WTC11 (cell line): ENCODE measurements around the gene KCNIP4. TPM values are rescaled to one million over a fixed set of nuclear protein-coding genes. Genes with fewer than 3 reads are reported as not detected.

Source experiments
- ATAC-seq: fragments of 200-7000 bp; cut with Tn5 transposase; 2 replicates; pipeline ENCODE4 v1.10.0; 2021; ENCODE audit warnings: mild to moderate bottlenecking, moderate library complexity
- CTCF ChIA-PET: fragments of 300-600 bp; sonication (Branson Sonifier 250); formaldehyde crosslinking; loops from one replicate; lab custom pipeline; 2021; ENCODE audit warnings: antibody characterized with exemption; lab: Charles Lee
- POLR2A ChIA-PET: fragments of 350-600 bp; sonication (Branson Sonifier 250); formaldehyde crosslinking; loops from one replicate; lab custom pipeline; 2021; ENCODE audit warnings: antibody characterized with exemption; lab: Charles Lee
- DNase-seq: peaks from one replicate; pipeline ENCODE4 v3.0.0; 2021; ENCODE audit warnings: low spot score
- H3K27ac Mint-ChIP-seq: 2 replicates; pipeline ENCODE4 v1.8.0; 2021; ENCODE audit warnings: mixed read lengths
- H3K27me3 Mint-ChIP-seq: 2 replicates; pipeline ENCODE4 v1.8.0; 2021; ENCODE audit warnings: low read depth, mild to moderate bottlenecking, moderate library complexity, mixed read lengths
- H3K36me3 Mint-ChIP-seq: 2 replicates; pipeline ENCODE4 v1.8.0; 2021; ENCODE audit warnings: mixed read lengths
- H3K4me1 Mint-ChIP-seq: 2 replicates; pipeline ENCODE4 v1.8.0; 2022; ENCODE audit warnings: mixed read lengths
- H3K4me3 Mint-ChIP-seq: 2 replicates; pipeline ENCODE4 v1.8.0; 2021; ENCODE audit warnings: mild to moderate bottlenecking, moderate library complexity, mixed read lengths
- H3K9me3 Mint-ChIP-seq: 2 replicates; pipeline ENCODE4 v1.8.0; 2021; ENCODE audit warnings: mixed read lengths
- ATF6 ChIP-seq: sonication (generic); formaldehyde crosslinking; IDR thresholded peaks from 2 replicates; pipeline ENCODE4 v1.8.1; 2023; ENCODE audit warnings: mild to moderate bottlenecking, missing genetic modification reagents
- CDX4 ChIP-seq: fragments of 250-450 bp; sonication (Bioruptor Pico); IDR thresholded peaks from 2 replicates; pipeline ENCODE4 v1.9.0; 2021; ENCODE audit warnings: moderate library complexity, mild to moderate bottlenecking, inconsistent platforms, borderline replicate concordance
- EMX1 ChIP-seq: fragments of 250-450 bp; sonication (Bioruptor Pico); IDR thresholded peaks from 2 replicates; pipeline ENCODE4 v1.8.0; 2021; ENCODE audit warnings: mild to moderate bottlenecking
- FOXK1 ChIP-seq: sonication (generic); formaldehyde crosslinking; IDR thresholded peaks from 2 replicates; pipeline ENCODE4 v1.8.0; 2022; ENCODE audit warnings: mild to moderate bottlenecking, moderate library complexity, missing genetic modification reagents
- FOXP4 ChIP-seq: sonication (generic); formaldehyde crosslinking; IDR thresholded peaks from 2 replicates; pipeline ENCODE4 v1.8.0; 2022; ENCODE audit warnings: mild to moderate bottlenecking, missing genetic modification reagents
- HMGXB4 ChIP-seq: sonication (generic); formaldehyde crosslinking; IDR thresholded peaks from 2 replicates; pipeline ENCODE4 v1.8.1; 2023; ENCODE audit warnings: mild to moderate bottlenecking, moderate library complexity, missing genetic modification reagents
- IRF2 ChIP-seq: sonication (generic); formaldehyde crosslinking; IDR thresholded peaks from 2 replicates; pipeline ENCODE4 v1.8.0; 2022; ENCODE audit warnings: low read depth, missing genetic modification reagents, borderline replicate concordance
- KAT7 ChIP-seq: sonication (generic); formaldehyde crosslinking; IDR thresholded peaks from 2 replicates; pipeline ENCODE4 v1.8.1; 2023; ENCODE audit warnings: missing genetic modification reagents, mild to moderate bottlenecking, borderline replicate concordance
- MXD4 ChIP-seq: fragments of 250-450 bp; sonication (Bioruptor Pico); IDR thresholded peaks from 2 replicates; pipeline ENCODE4 v1.8.0; 2021; ENCODE audit warnings: mild to moderate bottlenecking, moderate library complexity, borderline replicate concordance
- NFATC4 ChIP-seq: fragments of 250-450 bp; sonication (Bioruptor Pico); IDR thresholded peaks from 2 replicates; pipeline ENCODE4 v1.9.0; 2021; ENCODE audit warnings: mild to moderate bottlenecking
- NR2C2 ChIP-seq: sonication (generic); formaldehyde crosslinking; IDR thresholded peaks from 2 replicates; pipeline ENCODE4 v1.8.0; 2022; ENCODE audit warnings: mild to moderate bottlenecking, missing genetic modification reagents
- NR3C1 ChIP-seq: sonication (generic); formaldehyde crosslinking; conservative IDR thresholded peaks from 2 replicates; pipeline ENCODE4 v1.8.1; 2023; ENCODE audit warnings: low read depth, mild to moderate bottlenecking, missing genetic modification reagents
- PRDM15 ChIP-seq: sonication (generic); formaldehyde crosslinking; IDR thresholded peaks from 2 replicates; pipeline ENCODE4 v1.8.0; 2022; ENCODE audit warnings: missing genetic modification reagents
- SOX15 ChIP-seq: fragments of 250-450 bp; sonication (Bioruptor Pico); IDR thresholded peaks from 2 replicates; pipeline ENCODE4 v1.9.0; 2021; ENCODE audit warnings: mild to moderate bottlenecking
- TEAD1 ChIP-seq: sonication (generic); formaldehyde crosslinking; IDR thresholded peaks from 2 replicates; pipeline ENCODE4 v1.8.0; 2022; ENCODE audit warnings: mild to moderate bottlenecking, missing genetic modification reagents
- USF1 ChIP-seq: sonication (generic); formaldehyde crosslinking; IDR thresholded peaks from 2 replicates; pipeline ENCODE4 v1.8.0; 2022; ENCODE audit warnings: mild to moderate bottlenecking, missing genetic modification reagents
- ZNF138 ChIP-seq: sonication (generic); formaldehyde crosslinking; conservative IDR thresholded peaks from 2 replicates; pipeline ENCODE4 v1.8.1; 2022; ENCODE audit warnings: mild to moderate bottlenecking, moderate library complexity, missing genetic modification reagents
- ZNF396 ChIP-seq: fragments of 250-450 bp; sonication (Bioruptor Pico); IDR thresholded peaks from 2 replicates; pipeline ENCODE4 v1.8.0; 2021; ENCODE audit warnings: mild to moderate bottlenecking, moderate library complexity, borderline replicate concordance
- ZNF423 ChIP-seq: fragments of 250-450 bp; sonication (Bioruptor Pico); IDR thresholded peaks from 2 replicates; pipeline ENCODE4 v2.1.2; 2022; ENCODE audit warnings: mild to moderate bottlenecking, moderate library complexity
- ZNF425 ChIP-seq: fragments of 250-450 bp; sonication (Bioruptor Pico); conservative IDR thresholded peaks from 2 replicates; pipeline ENCODE4 v1.9.0; 2021; ENCODE audit warnings: mild to moderate bottlenecking
- total RNA-seq: library from RNA; stranded (reverse); gene quantifications from 3 replicates; pipeline ENCODE4 v1.2.3, GENCODE V29; 2021

Gene KCNIP4
- total RNA-seq, 1 experiment from 2014 or later = not detected

- TF ChIP-seq PRDM15 (CRISPR knock-in tag) (no peak), NR2C2 (no peak), KAT7 (no peak), CDX4 (no peak), ZNF425 (CRISPR knock-in tag) (no peak), TEAD1 (CRISPR knock-in tag) (no peak), SOX15 (CRISPR knock-in tag) (no peak)
Observed at GRCh38 chr4:21628916-21629610, 319.5 kb downstream of the KCNIP4 start (continued).

GRCh38 chr4:21628116-21628670 lies 320.4 kb downstream of the KCNIP4 start:
- 0 out of 2 replicates have a peak, but pooled peaks cover 7% of the 10 kb centered on the region for H3K9me3 Mint-ChIP-seq
- no peaks in the 10 kb centered on the region for H3K27me3 Mint-ChIP-seq
- ChIA-PET CTCF (interaction anchor here (1.0 kb wide), 1 partner anchor 140 kb away, joined by 3 read pairs; no protein-coding TSS in a partner anchor), POLR2A (no interaction called here)
- DNase-seq (no peak), ATAC-seq (no peak)
- H3K4me1 Mint-ChIP-seq = peaks cover 5% of the 10 kb centered on the region
- H3K27ac Mint-ChIP-seq = no peak overlapping the region
- H3K36me3 Mint-ChIP-seq = no peaks in the 10 kb centered on the region
- H3K4me3 Mint-ChIP-seq = no peak overlapping the region
- TF ChIP-seq ZNF396 (CRISPR knock-in tag) = no peak
- TF ChIP-seq NFATC4 (CRISPR knock-in tag) = no peak
- TF ChIP-seq IRF2 = no peak
- TF ChIP-seq USF1 (CRISPR knock-in tag) = no peak
- no peak for TF ChIP-seq CDX4
- TF ChIP-seq MXD4 = no peak
- TF ChIP-seq ZNF138 = no peak
- TF ChIP-seq EMX1 (CRISPR knock-in tag) = no peak
- TF ChIP-seq FOXP4 (CRISPR knock-in tag) = no peak
- TF ChIP-seq HMGXB4 = no peak
- no peak for TF ChIP-seq FOXK1
- no peak for TF ChIP-seq ATF6
- TF ChIP-seq ZNF423 (CRISPR knock-in tag) = no peak
- no peak for TF ChIP-seq NR3C1
